ENCODE data around the gene PTGDS. TPM values are rescaled to one million over a fixed set of nuclear protein-coding genes. Genes with fewer than 3 reads are reported as not detected.

PTGDS gene
- total and polyA plus RNA-seq, 9 donors: 5.8 to 191 (median 43.1) TPM

DNA sequence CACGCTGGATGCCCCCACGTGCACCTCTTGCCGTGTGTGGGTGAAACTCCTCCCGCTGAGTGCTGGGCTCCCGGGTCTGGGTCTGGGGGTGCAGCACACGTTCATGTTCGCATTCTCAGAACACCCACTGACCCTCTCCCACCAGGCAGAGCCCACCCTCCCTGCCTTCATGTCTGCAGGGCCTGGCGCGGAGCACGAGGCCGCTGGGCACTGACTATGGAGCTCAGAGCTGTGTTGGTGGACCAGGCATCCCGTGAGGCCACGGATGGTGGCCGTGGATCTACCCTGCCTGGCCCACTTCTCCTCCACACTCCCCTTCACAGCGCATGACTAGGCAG lies 16.4 kb upstream of the PTGDS start:
- no peaks in the 10 kb centered on the region for H3K36me3 ChIP-seq
- no peak for TF ChIP-seq POLR2A (IDR thresholded peaks at IDR 0.05)
- TF ChIP-seq CTCF (IDR thresholded peaks at IDR 0.05): no peak
- TF ChIP-seq EP300 (IDR thresholded peaks at IDR 0.05): no peak
- no peak for DNase-seq
- no peak overlapping the region for H3K4me3 ChIP-seq
- WGBS, 3 donors: 82 to 83% (median 83%) methylated on average over 15 of the region's 15 CpGs
- H3K27ac ChIP-seq: no peak overlapping the region
- intact Hi-C loops (cut with DNase I): no loop called here
- no peaks in the 10 kb centered on the region for H3K4me1 ChIP-seq (ENCODE audit: insufficient read depth)
- H3K9me3 ChIP-seq: no peaks in the 10 kb centered on the region
- no peaks in the 10 kb centered on the region for H3K27me3 ChIP-seq

GRCh38 chr9:136961279-136962065 lies 15.8 kb upstream of the PTGDS start:
- no peak for DNase-seq
- intact Hi-C loops (cut with DNase I): no loop called here
- no peaks in the 10 kb centered on the region for H3K4me1 ChIP-seq (ENCODE audit: insufficient read depth)

GRCh38 chr9:136962163-136962562 lies 15.1 kb upstream of the PTGDS start:
- no peaks in the 10 kb centered on the region for H3K4me1 ChIP-seq (ENCODE audit: insufficient read depth)
- no peak overlapping the region for H3K27ac ChIP-seq
- no peak for DNase-seq
- H3K4me3 ChIP-seq: no peak overlapping the region
- intact Hi-C loops (cut with DNase I): no loop called here
- TF ChIP-seq CTCF (IDR thresholded peaks at IDR 0.05) (no peak), POLR2A (IDR thresholded peaks at IDR 0.05) (no peak), EP300 (IDR thresholded peaks at IDR 0.05) (no peak)
- no peaks in the 10 kb centered on the region for H3K9me3 ChIP-seq
- WGBS, 3 donors: 96 to 98% (median 97%) methylated on average over 9 of the region's 9 CpGs
- no peaks in the 10 kb centered on the region for H3K27me3 ChIP-seq
- no peaks in the 10 kb centered on the region for H3K36me3 ChIP-seq

More at GRCh38 chr9:136961279-136962065, 15.8 kb upstream of the PTGDS start:
- 58 to 63% (median 61%) methylated on average over 21 to 23 of the region's 23 CpGs for WGBS, 3 donors
- Histone ChIP-seq H3K27ac (no peak overlapping the region), H3K9me3 (no peaks in the 10 kb centered on the region), H3K4me3 (no peak overlapping the region), H3K36me3 (no peaks in the 10 kb centered on the region), H3K27me3 (no peaks in the 10 kb centered on the region)
- no peak for TF ChIP-seq CTCF (IDR thresholded peaks at IDR 0.05)
- no peak for TF ChIP-seq EP300 (IDR thresholded peaks at IDR 0.05)
- no peak for TF ChIP-seq POLR2A (IDR thresholded peaks at IDR 0.05)

DNA sequence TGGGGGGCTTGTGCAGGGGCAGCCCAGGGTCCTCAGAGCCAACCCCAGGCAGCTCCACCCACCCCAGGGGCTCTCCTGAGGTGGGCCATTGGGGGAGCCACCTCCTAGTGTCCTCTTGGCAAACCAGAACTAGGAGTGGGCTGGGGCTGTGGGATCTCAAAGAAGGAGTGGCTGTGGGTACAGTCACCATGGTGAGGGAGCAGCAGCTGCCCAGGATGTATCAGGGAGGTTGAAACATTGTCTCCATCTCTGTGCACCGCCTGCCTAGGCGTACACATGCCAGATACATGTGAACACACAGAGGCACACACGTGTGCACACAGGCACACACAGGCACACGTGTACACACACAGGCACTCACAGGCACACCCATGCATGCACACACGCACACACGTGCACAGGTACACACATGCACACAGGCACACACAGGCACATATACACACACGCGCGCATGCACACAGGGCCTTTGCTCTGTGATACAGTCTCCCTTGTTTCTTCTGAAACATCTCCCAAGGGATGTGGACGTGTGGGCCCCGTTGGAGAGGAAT lies 14.5 kb upstream of the PTGDS start:
- Histone ChIP-seq H3K36me3 (no peaks in the 10 kb centered on the region), H3K4me1 (ENCODE audit: insufficient read depth) (no peaks in the 10 kb centered on the region), H3K27me3 (no peaks in the 10 kb centered on the region), H3K27ac (no peak overlapping the region), H3K4me3 (no peak overlapping the region), H3K9me3 (no peaks in the 10 kb centered on the region)
- WGBS, 3 donors: 80 to 82% (median 80%) methylated on average over 11 of the region's 11 CpGs
- TF ChIP-seq CTCF (IDR thresholded peaks at IDR 0.05) (no peak), EP300 (IDR thresholded peaks at IDR 0.05) (no peak), POLR2A (IDR thresholded peaks at IDR 0.05) (no peak)
- intact Hi-C loops (cut with DNase I): no loop called here
- DNase-seq: no peak
